Stimulated activated CD8-positive, alpha-beta memory T cell treated with anti-CD3 and anti-CD28 coated beads, Interleukin-15, amount 100 ng/mL, for 1 hour (primary cell): ENCODE measurements around the gene PHACTR1.
"Not testable (repeated sequence)": the region's sequence is repeated elsewhere in the genome, so short reads cannot be mapped to it uniquely, and the experiment has no call there.

Experiments used
- DNase-seq: peaks from one replicate; pipeline ENCODE4 v3.0.0-alpha.2; 2020; ENCODE audit warnings: low read depth

PHACTR1 gene

DNA sequence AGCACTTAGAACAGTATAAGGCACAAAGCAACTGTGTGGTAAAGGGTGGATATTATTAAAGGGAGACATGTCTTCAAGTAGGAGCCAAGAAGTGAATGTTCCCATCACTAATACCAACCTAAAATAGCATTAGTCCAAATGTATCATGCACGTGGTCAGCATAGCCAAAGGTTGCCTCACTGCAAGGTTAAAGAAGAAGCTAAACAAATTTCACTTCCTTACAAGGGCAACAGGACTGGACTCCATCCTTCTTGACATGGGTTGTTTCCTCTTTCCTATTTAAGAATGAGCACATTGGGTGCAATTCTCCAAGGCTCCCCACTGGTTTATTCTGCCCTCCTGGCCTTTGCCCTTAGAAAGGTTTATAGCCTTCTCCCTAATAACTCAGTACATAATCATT is 186.7 kb downstream of the PHACTR1 start:
- no peak for DNase-seq

DNA sequence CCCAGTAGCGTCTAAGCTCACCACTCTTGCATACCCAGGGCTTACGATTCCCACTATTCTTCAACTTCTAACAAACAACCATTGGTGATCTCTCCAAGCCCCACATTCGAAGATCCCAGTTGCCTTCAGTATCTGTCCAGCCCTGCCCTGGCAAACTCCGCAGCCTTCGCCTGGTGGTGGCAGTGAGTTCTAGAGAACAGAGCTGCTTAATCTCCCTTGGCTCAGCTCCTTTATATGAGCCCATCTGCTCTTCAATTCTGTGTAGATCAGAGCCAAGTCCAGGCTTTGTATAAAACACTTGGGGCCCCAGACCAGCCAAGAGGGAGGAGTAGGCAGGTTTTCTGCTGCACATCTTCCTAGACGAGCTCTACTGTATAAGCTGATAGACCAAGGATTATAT is 193.3 kb downstream of the PHACTR1 start:
- DNase-seq, result no peak

DNA sequence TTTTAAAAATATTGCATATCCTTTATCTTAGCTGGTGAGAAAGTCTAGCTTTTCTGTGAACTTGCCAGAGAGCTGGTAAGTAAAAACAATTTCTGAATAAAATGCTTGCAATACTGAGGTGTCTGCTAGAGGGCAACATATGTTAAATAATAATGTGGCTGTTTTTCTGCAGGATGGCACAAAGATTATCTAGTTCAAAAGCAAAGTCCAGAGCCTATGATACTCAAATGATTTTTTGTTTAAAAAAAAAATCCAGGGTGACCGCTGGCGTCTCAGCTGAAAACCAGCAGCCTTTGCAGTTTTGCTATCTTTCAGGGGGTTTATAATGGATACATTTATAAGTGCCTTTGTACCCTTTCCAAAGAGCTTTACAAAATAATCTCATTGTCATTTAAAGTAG is 194.9 kb downstream of the PHACTR1 start:
- no peak for DNase-seq

DNA sequence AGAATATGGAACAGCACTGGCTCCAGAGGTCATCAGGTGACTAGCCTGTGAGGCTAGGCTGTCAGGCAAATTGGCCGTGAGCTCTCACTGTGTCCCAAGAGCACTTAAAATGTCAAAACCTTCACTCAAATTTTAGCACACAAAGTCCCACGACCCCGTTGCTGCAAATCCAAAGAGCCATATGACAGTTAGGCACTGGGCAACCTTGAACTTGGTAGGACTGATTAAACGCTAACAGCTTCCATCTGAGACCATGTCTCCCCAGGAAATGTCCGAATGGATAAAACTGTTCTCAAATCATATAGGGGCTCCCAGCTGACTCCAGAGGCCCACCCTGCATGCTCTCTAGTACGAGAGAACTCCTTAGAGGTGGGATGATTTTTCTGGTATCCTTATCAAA is 196.6 kb downstream of the PHACTR1 start:
- no peak for DNase-seq

DNA sequence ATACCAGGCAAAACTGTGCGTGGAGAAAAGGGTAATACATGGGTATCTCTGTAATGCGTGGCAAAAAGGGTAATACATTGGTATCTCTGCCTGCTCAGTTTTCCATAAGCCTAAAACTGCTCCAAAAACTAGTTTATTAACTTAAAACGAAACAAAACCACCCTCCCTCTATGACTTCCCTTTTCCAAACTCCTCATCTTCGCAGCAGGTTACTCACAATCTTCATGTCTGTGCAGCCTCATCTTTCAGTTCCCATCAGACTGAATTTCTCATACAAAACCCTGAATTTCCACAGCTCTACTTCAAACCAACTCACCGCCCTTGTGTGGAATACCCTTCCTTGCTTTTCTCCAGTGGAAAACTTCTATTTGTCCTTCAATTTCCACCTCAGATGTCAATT is 199.4 kb downstream of the PHACTR1 start:
- no peak for DNase-seq

DNA sequence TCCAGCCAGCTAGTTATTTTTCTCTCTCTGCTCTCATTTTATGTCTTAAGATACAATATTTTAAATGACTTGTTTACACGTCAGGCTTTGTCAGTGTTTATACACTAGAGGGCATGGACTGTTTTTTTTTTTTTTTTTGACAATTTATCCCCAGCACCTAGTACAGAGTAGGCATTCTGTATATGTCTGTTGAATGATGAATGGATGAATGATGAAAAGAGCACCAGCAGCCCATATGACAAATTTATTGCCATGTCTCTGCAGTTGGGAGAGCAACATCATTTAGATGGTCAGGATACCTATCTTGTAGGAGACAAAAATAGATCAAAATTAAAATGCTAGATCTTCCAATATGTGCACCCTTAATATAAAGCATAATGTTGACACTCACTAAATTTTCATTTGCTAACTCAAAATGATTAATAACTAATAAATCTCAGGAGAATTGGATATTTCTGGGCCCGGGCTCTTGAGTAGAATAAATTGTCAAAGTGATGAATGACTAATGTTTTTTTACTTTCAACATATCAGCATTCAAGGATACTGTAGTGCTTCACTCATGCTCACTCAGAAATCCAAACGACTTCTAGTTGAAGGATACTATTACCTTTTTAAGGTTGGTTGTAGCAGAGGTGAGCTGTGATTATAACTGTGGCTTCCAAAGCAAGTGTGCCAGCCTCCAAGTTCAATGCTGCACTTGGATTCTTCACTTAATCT is 200.0 kb downstream of the PHACTR1 start:
- no peak for DNase-seq

DNA sequence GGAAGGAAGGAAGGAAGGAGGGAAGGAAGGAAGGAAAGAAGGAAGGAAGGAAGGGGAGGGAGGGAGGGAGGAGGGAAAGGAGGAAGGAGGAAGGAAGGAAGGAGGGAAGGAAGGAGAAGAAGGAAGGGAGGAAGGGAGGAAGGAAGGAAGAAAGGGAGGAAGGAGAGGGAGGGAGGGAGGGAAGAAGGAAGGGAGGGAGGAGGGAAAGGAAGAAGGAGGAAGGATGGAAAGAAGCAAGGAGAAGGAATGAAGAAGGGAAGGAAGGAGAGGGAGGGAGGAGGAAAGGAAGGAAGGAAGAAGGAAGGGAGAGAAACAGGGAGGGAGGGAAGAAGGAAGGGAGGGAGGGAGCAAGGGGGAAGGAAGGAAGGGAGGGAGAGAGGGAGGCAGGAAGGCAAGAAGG is 204.9 kb downstream of the PHACTR1 start:
- no peak for DNase-seq

DNA sequence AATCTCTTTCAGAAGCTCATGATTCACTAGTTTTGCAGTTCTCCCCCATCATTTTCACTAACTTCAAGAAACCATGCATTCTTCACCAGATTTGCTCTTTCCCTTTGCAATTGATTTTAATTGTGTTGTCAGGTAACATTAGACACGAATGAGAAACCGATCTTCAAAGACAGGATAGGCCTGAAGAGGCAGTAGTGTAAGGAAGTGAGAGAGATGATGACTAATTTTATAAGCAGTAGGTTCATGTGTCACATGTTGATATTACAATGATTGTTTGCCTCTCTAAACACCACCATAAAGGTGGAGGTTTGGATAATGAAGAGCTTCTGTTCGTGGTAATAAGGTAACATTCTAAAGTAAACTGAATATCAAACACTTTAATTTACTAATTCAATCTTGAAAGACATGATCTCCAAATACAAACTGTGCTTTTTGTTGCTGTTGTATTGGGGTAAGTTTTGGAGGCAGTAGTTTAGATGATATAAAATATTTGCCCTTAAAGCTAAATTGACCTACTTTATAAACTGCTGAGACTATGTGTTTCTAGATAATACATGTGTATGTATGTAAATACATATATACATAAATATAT is 207.2 kb downstream of the PHACTR1 start:
- DNase-seq, result no peak

DNA sequence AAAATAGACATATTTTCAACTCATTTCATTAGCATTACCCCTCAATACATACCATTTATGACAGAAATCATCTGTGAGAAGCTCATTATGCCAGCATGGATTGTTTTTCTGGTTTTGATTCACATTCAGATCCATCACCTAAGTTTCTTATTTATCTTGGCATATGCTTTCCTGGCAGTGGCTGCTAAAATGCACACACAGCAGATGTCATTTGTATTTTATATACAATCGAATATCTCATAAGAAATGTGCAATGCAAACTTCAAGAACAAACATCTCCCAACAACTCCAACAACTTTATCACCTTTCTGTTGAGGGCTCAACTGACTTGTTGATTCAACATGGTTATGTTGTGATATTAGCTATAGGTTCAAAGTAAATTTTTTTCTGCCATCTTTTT is 208.3 kb downstream of the PHACTR1 start:
- no peak for DNase-seq

DNA sequence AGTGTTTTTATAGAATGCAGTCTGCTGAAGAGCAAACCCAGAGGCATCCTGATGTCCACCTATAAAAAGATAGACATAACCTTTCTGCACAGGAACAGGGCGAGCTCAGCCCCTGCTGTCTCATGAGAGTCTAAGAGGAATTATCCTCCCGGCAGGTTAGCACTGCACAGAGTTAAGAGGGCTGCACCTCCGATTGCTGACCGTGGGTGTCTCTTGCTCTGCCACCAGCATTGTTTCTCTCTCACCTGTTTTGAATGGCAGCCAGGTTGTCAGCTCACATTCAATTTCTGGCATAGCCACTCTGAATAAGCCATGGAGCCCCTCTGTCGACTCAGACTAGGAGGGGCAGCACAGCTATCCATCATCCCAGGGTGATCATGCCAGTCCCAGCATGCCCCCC is 211.2 kb downstream of the PHACTR1 start:
- DNase-seq, result no peak

DNA sequence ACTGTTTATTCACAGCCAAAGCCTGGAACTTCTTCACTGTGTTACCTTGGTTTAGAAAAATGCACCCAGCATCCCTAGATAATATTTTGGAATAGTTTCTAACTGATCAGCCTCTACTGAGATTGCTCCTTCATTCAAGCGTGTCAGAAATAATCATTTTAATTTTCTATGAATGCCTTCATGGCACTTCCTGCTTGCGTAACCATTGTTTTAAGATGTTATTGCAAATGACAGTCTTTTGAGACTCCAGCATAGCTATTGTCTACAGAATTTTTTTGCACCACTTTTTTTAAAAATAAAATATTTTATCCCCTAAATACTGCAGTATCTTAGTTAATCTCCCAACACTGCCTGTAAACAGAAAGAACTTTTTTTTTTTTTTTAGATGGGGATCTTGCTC is 213.1 kb downstream of the PHACTR1 start:
- no peak for DNase-seq

DNA sequence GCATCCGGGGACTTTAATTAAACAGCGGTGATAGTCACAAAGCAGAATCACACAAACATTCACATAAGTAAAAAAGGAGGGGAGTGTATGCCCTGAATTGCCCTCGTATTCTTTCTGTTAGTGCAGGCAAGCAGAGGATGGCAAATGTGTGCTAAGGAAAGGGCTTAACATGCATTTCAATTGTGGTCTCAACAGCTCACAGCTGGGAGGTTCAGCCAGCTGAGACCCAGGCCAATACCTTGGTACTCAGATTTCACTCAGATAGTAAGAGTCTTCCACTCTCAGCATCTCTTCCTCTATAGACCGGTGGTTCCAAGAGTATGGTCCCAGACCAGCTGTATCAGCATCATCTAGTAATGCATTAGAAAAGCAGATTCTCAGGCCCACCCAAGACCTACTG is 215.1 kb downstream of the PHACTR1 start:
- no peak for DNase-seq

DNA sequence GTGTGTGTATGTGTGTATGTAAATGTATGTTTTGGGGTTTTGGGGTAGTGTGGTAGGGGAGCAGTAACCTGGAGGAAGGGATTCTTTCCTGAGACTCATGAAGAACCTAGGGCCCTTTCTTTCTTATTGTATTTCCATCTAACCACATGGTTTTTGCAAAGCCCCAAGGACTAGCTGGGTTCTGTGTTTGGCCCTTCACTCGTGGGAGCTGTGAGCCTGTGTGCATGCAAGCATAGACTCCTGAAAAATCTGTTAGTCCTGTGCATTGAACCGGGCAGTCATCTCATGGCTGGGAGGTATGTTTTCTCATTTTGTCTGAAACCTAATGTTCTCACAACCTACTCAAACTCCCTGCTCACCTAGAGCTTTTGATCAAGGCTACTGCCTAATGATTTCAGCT is 219.1 kb downstream of the PHACTR1 start:
- DNase-seq, result no peak

DNA sequence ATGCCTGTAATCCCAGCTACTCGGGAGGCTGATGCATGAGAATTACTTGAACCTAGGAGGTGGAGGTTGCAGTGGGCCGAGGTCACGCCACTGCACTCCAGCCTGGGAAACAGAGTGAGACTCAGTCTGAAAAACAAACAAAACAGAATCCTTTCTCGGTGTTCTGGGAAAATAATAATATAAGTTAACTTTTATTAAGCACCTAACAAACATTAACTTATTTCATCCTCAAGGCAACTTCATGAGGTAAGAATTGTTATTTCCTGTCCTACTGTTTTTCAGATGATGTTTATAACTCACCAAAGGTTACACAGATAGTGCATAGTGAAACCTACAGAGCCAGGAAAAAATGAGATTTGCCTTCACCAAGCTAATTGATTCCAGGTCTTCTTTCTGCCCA is 221.4 kb downstream of the PHACTR1 start:
- no peak for DNase-seq

DNA sequence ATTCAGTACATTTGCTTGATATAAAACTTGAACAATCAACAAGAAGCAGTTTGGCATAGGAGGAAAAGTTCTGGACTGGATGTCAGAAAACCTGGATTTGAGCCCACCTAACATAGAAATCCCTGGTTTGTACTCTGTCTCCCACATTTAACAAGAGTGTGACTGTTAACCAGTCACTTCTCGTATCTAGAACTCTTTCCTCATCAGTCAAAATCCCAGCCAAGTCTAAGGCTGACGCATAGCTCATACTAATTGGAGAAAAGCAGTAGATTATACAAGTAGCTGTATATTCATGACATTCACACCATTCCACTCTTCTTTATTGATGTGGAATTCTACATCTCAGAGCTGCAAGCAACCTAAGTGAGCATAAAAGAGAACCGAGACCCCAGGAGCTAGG is 222.7 kb downstream of the PHACTR1 start:
- DNase-seq, result no peak

DNA sequence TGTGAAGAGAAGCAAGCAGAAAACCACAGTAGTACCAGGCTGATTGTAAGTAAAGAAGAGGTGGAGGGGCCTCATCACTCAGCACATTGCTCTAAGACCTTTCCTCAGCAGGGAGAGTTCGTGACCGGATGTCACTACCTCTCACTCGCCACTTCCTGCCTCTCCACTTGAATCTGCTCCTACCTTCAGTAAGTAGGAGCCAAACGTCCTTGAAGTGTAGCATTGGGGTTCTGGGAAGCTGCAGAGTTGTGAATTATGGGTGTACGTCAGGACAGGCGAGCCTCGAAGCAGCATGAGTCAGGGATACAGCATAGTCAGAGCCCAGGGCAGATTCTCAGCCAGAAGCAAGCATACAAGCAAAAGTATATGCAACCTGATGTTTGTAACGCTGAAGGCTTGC is 224.9 kb downstream of the PHACTR1 start:
- DNase-seq, result no peak

DNA sequence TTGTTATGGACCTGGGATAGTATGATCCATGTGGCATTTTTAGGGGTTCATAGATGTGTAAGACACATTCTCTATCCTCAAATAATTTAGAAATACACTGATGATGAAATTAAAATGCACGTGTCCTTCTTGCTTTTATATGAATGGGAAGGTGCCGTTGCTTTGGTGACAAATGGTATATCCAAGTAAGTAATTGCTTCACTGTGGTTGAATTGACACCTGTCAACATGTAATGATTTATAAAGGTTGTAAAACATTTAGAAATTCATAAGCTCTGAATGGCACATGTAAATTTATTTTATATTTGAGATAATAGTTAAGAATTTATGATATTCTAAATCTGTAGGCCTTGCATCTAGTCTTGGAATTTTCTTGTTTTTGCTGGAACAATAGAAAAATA is 227.0 kb downstream of the PHACTR1 start:
- no peak for DNase-seq

DNA sequence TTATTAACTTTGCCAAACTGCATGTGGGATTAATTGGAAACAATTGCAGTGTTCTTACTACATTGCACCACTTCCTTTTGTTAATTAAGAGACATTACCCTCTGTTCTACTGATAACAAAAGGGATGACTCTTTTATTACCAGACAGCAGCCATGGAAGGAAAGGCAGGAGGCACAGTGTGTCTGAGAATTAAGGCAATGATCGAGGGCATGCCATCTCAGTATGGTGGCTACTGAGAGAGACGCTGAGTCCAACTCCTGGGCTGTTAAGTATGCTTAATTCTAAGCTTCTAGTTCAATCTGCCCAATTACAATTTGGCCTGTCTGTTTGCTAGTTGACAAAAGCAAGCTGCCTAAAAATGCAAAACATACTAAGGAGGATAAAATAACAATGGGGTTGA is 227.4 kb downstream of the PHACTR1 start:
- DNase-seq, result no peak

DNA sequence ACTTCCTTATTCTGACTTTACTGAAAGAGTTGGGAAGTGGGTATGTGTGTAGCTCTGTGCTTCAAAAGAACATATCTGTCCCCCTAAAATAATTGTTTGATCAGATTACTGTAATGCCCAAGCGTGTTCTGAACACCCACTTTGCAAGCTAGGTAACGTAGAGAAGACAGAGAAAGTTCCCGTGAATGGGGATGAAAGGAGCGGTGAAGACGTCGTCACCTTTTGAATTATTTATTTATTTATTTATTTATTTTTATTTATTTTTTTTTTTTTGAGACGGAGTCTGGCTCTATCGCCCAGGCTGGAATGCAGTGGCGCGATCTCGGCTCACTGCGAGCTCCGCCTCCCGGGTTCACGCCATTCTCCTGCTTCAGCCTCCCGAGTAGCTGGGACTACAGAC is 228.0 kb downstream of the PHACTR1 start:
- DNase-seq, result not testable (repeated sequence)

DNA sequence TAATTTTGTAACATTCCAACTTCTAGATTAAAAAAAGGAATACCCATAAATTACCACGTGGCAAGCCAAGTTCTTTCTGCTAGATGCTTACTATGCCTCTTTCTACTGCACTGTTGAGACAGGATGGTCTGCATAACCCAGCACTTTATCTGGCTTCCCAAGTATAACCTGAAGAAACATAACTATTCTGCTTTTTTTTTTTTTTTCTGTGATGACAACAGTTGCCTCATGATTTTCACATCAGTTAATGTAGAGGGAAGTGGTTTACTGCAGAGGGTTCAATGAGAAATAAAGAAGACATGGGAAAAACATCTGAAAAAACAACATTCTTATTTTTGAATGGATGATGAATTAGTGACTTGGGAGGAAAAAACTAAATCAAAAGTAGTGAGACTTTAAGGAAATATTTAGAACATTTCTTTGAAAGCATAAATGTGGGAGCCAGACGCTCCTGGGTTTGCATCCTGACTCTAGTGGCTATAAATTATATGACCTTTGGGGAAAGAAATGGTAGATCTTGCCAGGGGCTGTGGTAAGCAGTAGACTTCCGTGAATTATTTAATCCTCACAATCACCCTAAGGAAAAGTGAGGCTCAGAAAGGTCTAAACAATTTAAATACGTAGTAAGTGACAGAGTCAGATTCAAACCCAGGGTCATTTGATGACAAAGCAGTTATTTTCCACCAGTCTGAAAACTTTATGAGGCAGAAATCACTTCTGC is 230.7 kb downstream of the PHACTR1 start:
- no peak for DNase-seq

DNA sequence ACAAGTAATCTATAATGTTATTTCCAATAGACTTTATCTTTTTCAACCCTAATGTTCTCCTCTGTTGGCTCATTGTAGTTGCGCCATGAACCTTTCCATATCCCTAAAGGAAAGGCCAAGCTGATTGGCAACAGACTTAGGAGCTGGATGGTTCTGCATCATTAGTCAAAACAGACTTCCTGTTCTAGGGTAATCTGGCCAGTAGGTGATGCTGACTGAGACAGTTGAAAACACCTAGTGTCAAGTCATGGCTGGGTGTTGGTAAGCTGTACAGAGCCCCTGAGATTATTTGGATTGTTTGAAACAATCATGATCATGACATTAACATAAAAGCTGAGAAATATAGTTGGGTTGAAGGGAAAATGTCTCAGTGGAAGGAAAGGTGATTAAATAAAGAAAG is 231.4 kb downstream of the PHACTR1 start:
- no peak for DNase-seq

DNA sequence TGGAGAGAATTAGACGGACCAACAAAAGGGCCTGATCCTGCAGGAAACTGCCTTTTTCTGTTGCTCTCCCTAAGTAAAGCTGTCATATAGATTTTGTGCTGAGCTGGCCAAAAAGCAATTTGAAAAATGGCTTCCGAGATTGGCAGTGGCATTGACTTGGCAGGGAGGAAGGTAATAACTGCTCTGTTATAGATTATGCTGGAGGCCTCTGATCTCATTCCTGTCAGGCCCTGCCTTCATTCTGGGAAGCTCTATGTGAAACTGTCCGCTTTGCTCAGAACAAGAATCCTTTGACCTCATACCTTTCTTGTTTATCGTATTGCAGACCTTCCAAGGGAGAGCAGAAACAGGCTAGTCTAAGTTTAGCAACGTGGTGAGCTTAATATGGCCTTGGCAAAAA is 234.4 kb downstream of the PHACTR1 start:
- no peak for DNase-seq

DNA sequence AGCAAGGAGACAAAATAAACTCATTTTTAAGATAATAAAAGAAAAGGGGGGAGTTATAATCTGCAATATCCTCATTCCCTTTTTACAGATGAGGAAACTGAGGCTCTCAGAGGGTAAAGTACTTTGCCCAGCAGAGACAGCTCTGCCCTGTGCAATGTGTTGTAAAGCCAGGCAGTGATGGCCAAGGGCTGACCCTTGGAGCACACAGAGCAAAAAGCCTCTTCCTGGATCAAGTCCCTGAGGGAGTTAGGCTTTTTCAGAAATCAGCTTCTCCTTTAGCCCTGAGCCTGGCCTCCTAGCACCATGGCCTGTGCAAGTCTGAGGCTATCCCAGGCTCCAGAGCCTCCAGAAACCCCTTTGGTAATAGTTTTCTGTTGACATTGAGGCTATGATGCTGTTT is 234.8 kb downstream of the PHACTR1 start:
- no peak for DNase-seq

DNA sequence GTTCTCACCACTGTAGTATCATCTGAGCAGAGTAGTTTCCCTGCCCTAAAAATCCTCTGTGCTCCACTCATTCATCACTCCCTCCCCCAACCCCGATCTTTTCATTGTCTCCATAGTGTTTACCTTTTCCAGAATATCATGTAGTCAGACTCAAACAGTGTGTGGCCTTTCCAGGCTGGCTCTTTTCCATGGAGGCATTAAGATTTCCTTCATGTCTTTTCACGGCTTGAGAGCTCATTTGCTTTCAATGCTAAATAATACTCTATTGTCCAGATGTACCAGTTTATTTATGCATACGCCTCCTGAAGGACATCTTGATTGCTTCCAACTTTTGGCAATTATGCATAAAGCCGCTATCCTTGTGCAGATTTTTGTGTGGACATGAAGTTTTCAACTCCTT is 235.8 kb downstream of the PHACTR1 start:
- DNase-seq, result no peak
